ENCODE results near the gene AGXT. TPM values are rescaled to one million over a fixed set of nuclear protein-coding genes. Genes with fewer than 3 reads are reported as not detected.

Gene AGXT
- total RNA-seq, 2 donors from 2014 or later = 0.59 to 3.0 TPM

- DNase-seq (peak in 1 of 2 donors; percentile 26), ATAC-seq (no peak)
- intact Hi-C loops (cut with DNase I, micrococcal nuclease) = no loop called here
These were observed 9.1 kb downstream of the AGXT start for GRCh38 chr2:240877460-240878340.

GRCh38 chr2:240878341-240878936 is 9.8 kb downstream of the AGXT start:
- no peak for DNase-seq
- intact Hi-C loops (cut with DNase I, micrococcal nuclease) = no loop called here
- ATAC-seq = no peak

- no peak for ATAC-seq
- intact Hi-C loops (cut with DNase I, micrococcal nuclease) = no loop called here
These were observed 10.5 kb downstream of the AGXT start for GRCh38 chr2:240879105-240879504.

GRCh38 chr2:240881913-240882312 is 13.3 kb downstream of the AGXT start:
- ATAC-seq (peak; percentile 24), DNase-seq (no peak)
- intact Hi-C loops (cut with DNase I, micrococcal nuclease) = no loop called here

More at GRCh38 chr2:240879105-240879504, 10.5 kb downstream of the AGXT start:
- no peak for DNase-seq

GRCh38 chr2:240884221-240884620 is 15.6 kb downstream of the AGXT start:
- no peak for ATAC-seq
- intact Hi-C loops (cut with DNase I, micrococcal nuclease) = no loop called here
- DNase-seq = no peak

- DNase-seq (no peak), ATAC-seq (no peak)
- intact Hi-C loops (cut with DNase I, micrococcal nuclease) = no loop called here
These were observed 16.1 kb downstream of the AGXT start for GRCh38 chr2:240884745-240885144.

GRCh38 chr2:240885566-240885965 is 16.9 kb downstream of the AGXT start:
- ATAC-seq = no peak
- DNase-seq = peak in 1 of 2 donors; percentile 16
- intact Hi-C loops (cut with DNase I, micrococcal nuclease) = no loop called here

GRCh38 chr2:240886023-240886565 is 17.5 kb downstream of the AGXT start:
- no peak for ATAC-seq
- DNase-seq = no peak
- intact Hi-C loops (cut with DNase I, micrococcal nuclease) = no loop called here

GRCh38 chr2:240886678-240887609 is 18.3 kb downstream of the AGXT start:
- ATAC-seq (no peak), DNase-seq (peak in 1 of 2 donors; percentile 22)
- intact Hi-C loops (cut with DNase I, micrococcal nuclease) = no loop called here

GRCh38 chr2:240887631-240888030 is 19.0 kb downstream of the AGXT start:
- no peak for ATAC-seq
- DNase-seq = peak in 1 of 2 donors; percentile 19
- intact Hi-C loops (cut with DNase I, micrococcal nuclease) = no loop called here

GRCh38 chr2:240888130-240888889 is 19.7 kb downstream of the AGXT start:
- DNase-seq (peak in 1 of 2 donors; percentile 18), ATAC-seq (no peak)
- intact Hi-C loops (cut with DNase I, micrococcal nuclease) = no loop called here

- DNase-seq = peak in 1 of 2 donors; percentile 24
- ATAC-seq = no peak
- intact Hi-C loops (cut with DNase I, micrococcal nuclease) = no loop called here
These were observed 20.4 kb downstream of the AGXT start for GRCh38 chr2:240888890-240889573.

- DNase-seq (peak; percentile 70 to 80), ATAC-seq (peak; percentile 92)
These were observed 21.3 kb downstream of the AGXT start for GRCh38 chr2:240889601-240890560.

GRCh38 chr2:240890691-240891090 is 22.1 kb downstream of the AGXT start:
- no peak for DNase-seq
- intact Hi-C loops (cut with DNase I, micrococcal nuclease) = no loop called here

More at GRCh38 chr2:240889601-240890560, 21.3 kb downstream of the AGXT start:
- intact Hi-C loops (cut with DNase I, micrococcal nuclease) = no loop called here

GRCh38 chr2:240891492-240892340 is 23.1 kb downstream of the AGXT start:
- ATAC-seq (peak; percentile 31), DNase-seq (no peak)
- intact Hi-C loops (cut with DNase I, micrococcal nuclease) = no loop called here

More at GRCh38 chr2:240890691-240891090, 22.1 kb downstream of the AGXT start:
- no peak for ATAC-seq

GRCh38 chr2:240892356-240892755 is 23.7 kb downstream of the AGXT start:
- no peak for DNase-seq
- intact Hi-C loops (cut with DNase I, micrococcal nuclease) = no loop called here
- no peak for ATAC-seq

All from left colon (tissue), 2 donors.